Measurements from ENCODE around the gene IL4I1.

Gene IL4I1

GRCh38 chr19:49880162-49880869 is 16.4 kb downstream of the IL4I1 start:
- H3K36me3 ChIP-seq (replicated peaks in 1 of 2; ENCODE audit: control insufficient read depth in 2 of 2, insufficient read depth in 2 of 2, low read length in 2 of 2): peaks cover 58 to 63% of the 10 kb centered on the region in 2 donors
- no peak overlapping the region for H3K4me2 ChIP-seq (ENCODE audit: insufficient read depth, low read length, poor library complexity, severe bottlenecking)
- H2BK5ac ChIP-seq (ENCODE audit: low read length): no peak overlapping the region
- WGBS, 2 donors (ENCODE audit: extremely low coverage in 2 of 2, insufficient read length in 2 of 2, insufficient replicate concordance in 1 of 2): no CpG with 5 or more reads among the region's 10 CpGs
- peaks cover 7 to 14% of the 10 kb centered on the region in 2 donors for H3K9me3 ChIP-seq (replicated peaks in 1 of 2; ENCODE audit: control insufficient read depth in 2 of 2, insufficient read depth in 1 of 2, low read depth in 1 of 2, low read length in 2 of 2)
- H3K27ac ChIP-seq (replicated peaks; ENCODE audit: low read length): no peak overlapping the region
- H3K9ac ChIP-seq (ENCODE audit: low read depth, low read length, poor library complexity): no peak overlapping the region
- H3K23ac ChIP-seq (ENCODE audit: low read depth, low read length, poor library complexity): no peak overlapping the region
- H4K8ac ChIP-seq (ENCODE audit: low read depth, low read length): no peak overlapping the region
- no peak overlapping the region for H2BK12ac ChIP-seq (ENCODE audit: low read length)
- H2BK120ac ChIP-seq (ENCODE audit: low read depth, low read length): no peak overlapping the region
- no peak overlapping the region for H2AK5ac ChIP-seq (ENCODE audit: low read depth, low read length)
- no peak overlapping the region for H4K91ac ChIP-seq (ENCODE audit: low read depth, low read length, poor library complexity)
- H3K79me1 ChIP-seq (ENCODE audit: low read depth, low read length): peaks cover 13% of the 10 kb centered on the region
- no peak overlapping the region for H3K14ac ChIP-seq (ENCODE audit: low read length)
- no peak overlapping the region for H2AFZ ChIP-seq (ENCODE audit: low read length)
- H3K18ac ChIP-seq (ENCODE audit: low read length): no peak overlapping the region
- H3K4ac ChIP-seq (ENCODE audit: low read length): no peak overlapping the region
- peaks cover 10 to 12% of the 10 kb centered on the region in 2 donors for H3K4me1 ChIP-seq (ENCODE audit: control insufficient read depth in 2 of 2, insufficient read depth in 1 of 2, low read depth in 1 of 2, low read length in 2 of 2)
- no peaks in the 10 kb centered on the region for H3K27me3 ChIP-seq (ENCODE audit: control insufficient read depth in 3 of 3, insufficient read depth in 3 of 3, low read depth in 1 of 3, low read length in 3 of 3)
- no peak overlapping the region for H2BK15ac ChIP-seq (ENCODE audit: low read length)
- no peak overlapping the region for H3K4me3 ChIP-seq (ENCODE audit: low read length in 2 of 2)
- DNase-seq (ENCODE audit: low spot score): no peak

GRCh38 chr19:49879243-49879963 is 17.3 kb downstream of the IL4I1 start:
- Histone ChIP-seq H3K18ac (ENCODE audit: low read length) (no peak overlapping the region), H3K14ac (ENCODE audit: low read length) (no peak overlapping the region), H3K9me3 (replicated peaks in 1 of 2; ENCODE audit: control insufficient read depth in 2 of 2, insufficient read depth in 1 of 2, low read depth in 1 of 2, low read length in 2 of 2) (peaks cover 7 to 14% of the 10 kb centered on the region in 2 donors), H3K4me1 (ENCODE audit: control insufficient read depth in 2 of 2, insufficient read depth in 1 of 2, low read depth in 1 of 2, low read length in 2 of 2) (peaks cover 10 to 12% of the 10 kb centered on the region in 2 donors), H4K91ac (ENCODE audit: low read depth, low read length, poor library complexity) (no peak overlapping the region), H3K9ac (ENCODE audit: low read depth, low read length, poor library complexity) (peak overlapping the region; percentile 50), H4K8ac (ENCODE audit: low read depth, low read length) (no peak overlapping the region), H2BK120ac (ENCODE audit: low read depth, low read length) (no peak overlapping the region), H2AFZ (ENCODE audit: low read length) (no peak overlapping the region), H2BK5ac (ENCODE audit: low read length) (no peak overlapping the region), H3K4me2 (ENCODE audit: insufficient read depth, low read length, poor library complexity, severe bottlenecking) (no peak overlapping the region), H3K27ac (replicated peaks; ENCODE audit: low read length) (no peak overlapping the region), H3K4ac (ENCODE audit: low read length) (no peak overlapping the region), H2BK15ac (ENCODE audit: low read length) (no peak overlapping the region), H3K79me1 (ENCODE audit: low read depth, low read length) (peaks cover 20% of the 10 kb centered on the region), H3K36me3 (replicated peaks in 1 of 2; ENCODE audit: control insufficient read depth in 2 of 2, insufficient read depth in 2 of 2, low read length in 2 of 2) (peaks cover 53 to 55% of the 10 kb centered on the region in 2 donors), H3K27me3 (ENCODE audit: control insufficient read depth in 3 of 3, insufficient read depth in 3 of 3, low read depth in 1 of 3, low read length in 3 of 3) (no peaks in the 10 kb centered on the region), H2AK5ac (ENCODE audit: low read depth, low read length) (peak overlapping the region; percentile 47), H3K4me3 (ENCODE audit: low read length in 2 of 2) (no peak overlapping the region), H3K23ac (ENCODE audit: low read depth, low read length, poor library complexity) (no peak overlapping the region), H2BK12ac (ENCODE audit: low read length) (no peak overlapping the region)
- no CpG with 5 or more reads among the region's 12 CpGs for WGBS, 2 donors (ENCODE audit: extremely low coverage in 2 of 2, insufficient read length in 2 of 2, insufficient replicate concordance in 1 of 2)
- DNase-seq (ENCODE audit: low spot score): no peak

GRCh38 chr19:49878744-49879070 is 18.0 kb downstream of the IL4I1 start:
- Histone ChIP-seq H3K27me3 (ENCODE audit: control insufficient read depth in 3 of 3, insufficient read depth in 3 of 3, low read depth in 1 of 3, low read length in 3 of 3) (no peaks in the 10 kb centered on the region), H3K9me3 (replicated peaks in 1 of 2; ENCODE audit: control insufficient read depth in 2 of 2, insufficient read depth in 1 of 2, low read depth in 1 of 2, low read length in 2 of 2) (peaks cover 7 to 14% of the 10 kb centered on the region in 2 donors), H3K4me2 (ENCODE audit: insufficient read depth, low read length, poor library complexity, severe bottlenecking) (peak overlapping the region; percentile 97), H3K23ac (ENCODE audit: low read depth, low read length, poor library complexity) (no peak overlapping the region), H2AFZ (ENCODE audit: low read length) (no peak overlapping the region), H4K8ac (ENCODE audit: low read depth, low read length) (no peak overlapping the region), H4K91ac (ENCODE audit: low read depth, low read length, poor library complexity) (no peak overlapping the region), H3K14ac (ENCODE audit: low read length) (peak overlapping the region; percentile 66), H3K4me1 (ENCODE audit: control insufficient read depth in 2 of 2, insufficient read depth in 1 of 2, low read depth in 1 of 2, low read length in 2 of 2) (peaks cover 10 to 12% of the 10 kb centered on the region in 2 donors), H3K79me1 (ENCODE audit: low read depth, low read length) (peaks cover 20% of the 10 kb centered on the region), H3K4ac (ENCODE audit: low read length) (no peak overlapping the region), H3K18ac (ENCODE audit: low read length) (no peak overlapping the region), H2BK12ac (ENCODE audit: low read length) (no peak overlapping the region), H2BK15ac (ENCODE audit: low read length) (no peak overlapping the region), H3K4me3 (ENCODE audit: low read length in 2 of 2) (peak overlapping the region; percentile 86 to 93), H3K36me3 (replicated peaks in 1 of 2; ENCODE audit: control insufficient read depth in 2 of 2, insufficient read depth in 2 of 2, low read length in 2 of 2) (peaks cover 47 to 48% of the 10 kb centered on the region in 2 donors), H3K9ac (ENCODE audit: low read depth, low read length, poor library complexity) (peak overlapping the region; percentile 70), H3K27ac (replicated peaks; ENCODE audit: low read length) (no peak overlapping the region), H2BK5ac (ENCODE audit: low read length) (peak overlapping the region; percentile 42), H2AK5ac (ENCODE audit: low read depth, low read length) (peak overlapping the region; percentile 47), H2BK120ac (ENCODE audit: low read depth, low read length) (peak overlapping the region; percentile 12)
- WGBS, 2 donors (ENCODE audit: extremely low coverage in 2 of 2, insufficient read length in 2 of 2, insufficient replicate concordance in 1 of 2): no CpG with 5 or more reads among the region's 9 CpGs
- DNase-seq (ENCODE audit: low spot score): no peak
